Measurements from ENCODE around the gene TMC4.

The TMC4 gene

GRCh38 chr19:54127688-54128440 lies 45.1 kb downstream of the TMC4 start:
- DNase-seq: no peak

- DNase-seq: no peak
Observed at GRCh38 chr19:54125713-54126112, 47.2 kb downstream of the TMC4 start.

- DNase-seq: no peak
Observed at GRCh38 chr19:54124393-54124792, 48.6 kb downstream of the TMC4 start.

GRCh38 chr19:54123682-54124081 lies 49.3 kb downstream of the TMC4 start:
- DNase-seq: no peak

- DNase-seq: no peak
Observed at GRCh38 chr19:54121259-54121658, 51.7 kb downstream of the TMC4 start.

GRCh38 chr19:54115109-54116063 lies 57.6 kb downstream of the TMC4 start, which contains the start of the genes PRPF31 and TFPT:
TSS of gene PRPF31 (plus strand) at chr19:54115754. CDS start at chr19:54118279, 2,525 bp downstream.
TSS of gene TFPT (minus strand) at chr19:54115657. CDS start at chr19:54115269, 388 bp downstream.
- peak; percentile 95 for DNase-seq

GRCh38 chr19:54114340-54115108 lies 58.4 kb downstream of the TMC4 start:
- peak; percentile 33 for DNase-seq

Data from activated naive CD4-positive, alpha-beta T cell treated with anti-CD3 and anti-CD28 coated beads, Interleukin-2, amount 50 U/mL, for 16 hours (primary cell).